H9 (cell line): ENCODE results near the gene SEC22A. TPM values are rescaled to one million over a fixed set of nuclear protein-coding genes. Genes with fewer than 3 reads are reported as not detected.

Source experiments
- DNase-seq: peaks from one replicate; pipeline ENCODE4 v3.0.0-alpha.2; 2017
- H2AFZ ChIP-seq: one replicate; pipeline ENCODE4 v1.6.1; 2013; ENCODE audit warnings: mild to moderate bottlenecking, low read length, control low read depth, moderate library complexity
- H2AK5ac ChIP-seq: 2 replicates; pipeline ENCODE4 v1.6.1; 2013; ENCODE audit warnings: low read length, control low read depth, mixed read lengths; ENCODE audit not compliant: insufficient read length
- H2BK120ac ChIP-seq: one replicate; pipeline ENCODE4 v1.6.1; 2013; ENCODE audit warnings: low read depth, mild to moderate bottlenecking, low read length, control low read depth, inconsistent platforms; ENCODE audit not compliant: poor library complexity, severe bottlenecking
- H2BK12ac ChIP-seq: 2 replicates; pipeline ENCODE4 v1.6.1; 2013; ENCODE audit warnings: low read length, control low read depth, mixed read lengths, low read depth; ENCODE audit not compliant: insufficient read length
- H2BK15ac ChIP-seq: 2 replicates; pipeline ENCODE4 v1.6.1; 2013; ENCODE audit warnings: low read depth, low read length, control low read depth
- H2BK20ac ChIP-seq: one replicate; pipeline ENCODE4 v1.6.1; 2013; ENCODE audit warnings: low read depth, mild to moderate bottlenecking, low read length, control low read depth, inconsistent platforms; ENCODE audit not compliant: poor library complexity, severe bottlenecking
- H2BK5ac ChIP-seq: 2 replicates; pipeline ENCODE4 v1.6.1; 2013; ENCODE audit warnings: low read length, control low read depth, mixed read lengths; ENCODE audit not compliant: insufficient read length
- H3K14ac ChIP-seq: 2 replicates; pipeline ENCODE4 v1.6.1; 2013; ENCODE audit warnings: low read length, control low read depth; ENCODE audit not compliant: insufficient read depth
- H3K18ac ChIP-seq: 2 replicates; pipeline ENCODE4 v1.6.1; 2013; ENCODE audit warnings: low read depth, mild to moderate bottlenecking, mixed read lengths, low read length, control low read depth; ENCODE audit not compliant: insufficient read length
- H3K23ac ChIP-seq: 2 replicates; pipeline ENCODE4 v1.6.1; 2013; ENCODE audit warnings: low read length, control low read depth, mixed read lengths, low read depth; ENCODE audit not compliant: insufficient read length
- H3K23me2 ChIP-seq: 2 replicates; pipeline ENCODE4 v1.6.1; 2013; ENCODE audit warnings: low read depth, mild to moderate bottlenecking, mixed read lengths, low read length, control low read depth; ENCODE audit not compliant: insufficient read length, poor library complexity, severe bottlenecking
- H3K27ac ChIP-seq: 2 replicates; pipeline ENCODE4 v1.5.1; 2013; ENCODE audit warnings: low read length, control low read depth, mixed read lengths, low read depth; ENCODE audit not compliant: insufficient read length
- H3K27me3 ChIP-seq: 2 replicates; pipeline ENCODE4 v1.6.1; 2013; ENCODE audit warnings: low read length, control low read depth, inconsistent platforms; ENCODE audit not compliant: insufficient read depth
- H3K4ac ChIP-seq: 2 replicates; pipeline ENCODE4 v1.6.1; 2013; ENCODE audit warnings: low read depth, mild to moderate bottlenecking, control low read depth, inconsistent platforms, low read length, moderate library complexity
- H3K4me1 ChIP-seq: 2 replicates; pipeline ENCODE4 v1.6.1; 2013; ENCODE audit warnings: low read length, control low read depth, inconsistent platforms; ENCODE audit not compliant: insufficient read depth
- H3K4me2 ChIP-seq: 2 replicates; pipeline ENCODE4 v1.6.1; 2013; ENCODE audit warnings: low read length, control low read depth, mixed read lengths; ENCODE audit not compliant: insufficient read length, insufficient read depth
- H3K56ac ChIP-seq: 2 replicates; pipeline ENCODE4 v1.6.1; 2013; ENCODE audit warnings: low read depth, mild to moderate bottlenecking, mixed read lengths, low read length, control low read depth; ENCODE audit not compliant: insufficient read length
- H3K79me1 ChIP-seq: 2 replicates; pipeline ENCODE4 v1.6.1; 2013; ENCODE audit warnings: low read depth, mild to moderate bottlenecking, moderate library complexity, low read length, control low read depth, inconsistent platforms; ENCODE audit not compliant: insufficient read depth, poor library complexity, severe bottlenecking
- H3K79me2 ChIP-seq: 2 replicates; pipeline ENCODE4 v1.6.1; 2013; ENCODE audit warnings: low read length, control low read depth, inconsistent platforms; ENCODE audit not compliant: insufficient read depth
- H3K9ac ChIP-seq: 2 replicates; pipeline ENCODE4 v1.6.1; 2013; ENCODE audit warnings: low read length, control low read depth, mixed read lengths; ENCODE audit not compliant: insufficient read length; ENCODE audit errors: extremely low read depth
- H3K9me3 ChIP-seq: one replicate; pipeline ENCODE4 v1.6.1; 2013; ENCODE audit warnings: low read depth, low read length, inconsistent platforms; ENCODE audit not compliant: control insufficient read depth
- H3T11ph ChIP-seq: one replicate; pipeline ENCODE4 v1.6.1; 2013; ENCODE audit warnings: mild to moderate bottlenecking, low read length, control low read depth, inconsistent platforms
- H4K20me1 ChIP-seq: one replicate; pipeline ENCODE4 v1.6.1; 2013; ENCODE audit not compliant: control insufficient read depth, insufficient read length, insufficient read depth
- H4K5ac ChIP-seq: 2 replicates; pipeline ENCODE4 v1.6.1; 2013; ENCODE audit warnings: low read depth, mild to moderate bottlenecking, mixed read lengths, low read length, control low read depth; ENCODE audit not compliant: insufficient read length
- H4K8ac ChIP-seq: replicated peaks from 2 replicates; pipeline ENCODE4 v1.6.1; 2013; ENCODE audit warnings: low read length, control low read depth, mixed read lengths, low read depth; ENCODE audit not compliant: insufficient read length
- H4K91ac ChIP-seq: 2 replicates; pipeline ENCODE4 v1.6.1; 2013; ENCODE audit warnings: low read depth, mild to moderate bottlenecking, moderate library complexity, mixed read lengths, low read length, control low read depth; ENCODE audit not compliant: insufficient read length
- H3K27ac Mint-ChIP-seq, 3 experiments: 2 replicates in 2 of 3; 3 replicates in 1 of 3; pipeline ENCODE4 v1.8.0; 2020 to 2021; ENCODE audit warnings: mixed read lengths in 3 of 3, mild to moderate bottlenecking in 1 of 3, moderate library complexity in 1 of 3
- H3K27me3 Mint-ChIP-seq: 2 replicates; pipeline ENCODE4 v1.8.0; 2021; ENCODE audit warnings: low read depth, mild to moderate bottlenecking, moderate library complexity, mixed read lengths
- H3K36me3 Mint-ChIP-seq, 3 experiments: 2 replicates in 2 of 3; 3 replicates in 1 of 3; pipeline ENCODE4 v1.8.0; 2020 to 2021; ENCODE audit warnings: low read depth in 3 of 3, mixed read lengths in 3 of 3; ENCODE audit not compliant: insufficient read depth in 1 of 3
- H3K4me1 Mint-ChIP-seq, 2 experiments: 2 replicates each; pipeline ENCODE4 v1.8.0; 2020; ENCODE audit warnings: mixed read lengths in 2 of 2
- H3K4me3 Mint-ChIP-seq, 2 experiments: 2 replicates in 1 of 2; 3 replicates in 1 of 2; pipeline ENCODE4 v1.8.0; 2020 to 2021; ENCODE audit warnings: mild to moderate bottlenecking in 2 of 2, mixed read lengths in 2 of 2, moderate library complexity in 1 of 2
- H3K9me3 Mint-ChIP-seq, 2 experiments: 2 replicates in 1 of 2; 3 replicates in 1 of 2; pipeline ENCODE4 v1.8.0; 2020; ENCODE audit warnings: mild to moderate bottlenecking in 2 of 2, mixed read lengths in 2 of 2, moderate library complexity in 1 of 2
- CTCF ChIP-seq: fragments of 200-600 bp; sonication (generic); conservative IDR thresholded peaks from 3 replicates; pipeline ENCODE4 v1.8.0; 2021; ENCODE audit warnings: antibody characterized with exemption, mild to moderate bottlenecking
- WGBS: extraction: QIAGEN DNeasy Blood & Tissue Kit; methylation state at CpG from one replicate; pipeline ENCODE4 v1.1.7; 2013; ENCODE audit warnings: missing lambda C conversion rate, low lambda C conversion rate, mixed read lengths; ENCODE audit not compliant: insufficient read length; ENCODE audit errors: extremely low coverage; 5-methylcytosine and 5-hydroxymethylcytosine counted together
- microRNA-seq: library from miRNA; unstranded; fragments of <30 nt; microRNA quantifications from one replicate; pipeline ENCODE4, GENCODE V29; 2020; ENCODE audit warnings: borderline microRNAs expressed
- total RNA-seq: library from RNA; stranded (reverse); gene quantifications from 2 replicates; pipeline ENCODE4 v1.2.1, GENCODE V29; 2021

SEC22A gene
- total RNA-seq, 1 experiment from 2014 or later = 9.9 TPM

GRCh38 chr3:123322866-123323265 is 121.1 kb downstream of the SEC22A start:
- no peak for DNase-seq
- Mint-ChIP-seq H3K36me3 (peaks cover 0 to 5% (median 2%) of the 10 kb centered on the region in 3 experiments; a peak in 4 of 7 replicates), H3K4me1 (peaks cover 34 to 35% of the 10 kb centered on the region in 2 experiments), H3K27me3 (peaks cover 15% of the 10 kb centered on the region), H3K9me3 (no peaks in the 10 kb centered on the region), H3K27ac (no peak overlapping the region), H3K4me3 (no peak overlapping the region)
- Histone ChIP-seq H3K4me2 (no peak overlapping the region), H3K9ac (no peak overlapping the region), H3K9me3 (no peaks in the 10 kb centered on the region), H2BK15ac (no peak overlapping the region), H2BK20ac (no peak overlapping the region), H3K27me3 (no peaks in the 10 kb centered on the region), H3K14ac (no peak overlapping the region), H4K91ac (no peak overlapping the region), H4K5ac (no peak overlapping the region), H2AFZ (no peak overlapping the region), H2AK5ac (no peak overlapping the region), H3T11ph (no peak overlapping the region), H3K4me1 (peaks cover 5% of the 10 kb centered on the region; the same call in 1 of the 2 replicates), H2BK5ac (no peak overlapping the region), H3K23ac (no peak overlapping the region), H2BK12ac (no peak overlapping the region), H3K4ac (no peak overlapping the region), H2BK120ac (no peak overlapping the region), H3K79me1 (no peaks in the 10 kb centered on the region), H4K8ac (no peak overlapping the region), H3K27ac (no peak overlapping the region), H4K20me1 (no peaks in the 10 kb centered on the region), H3K23me2 (no peaks in the 10 kb centered on the region), H3K18ac (no peak overlapping the region), H3K79me2 (no peaks in the 10 kb centered on the region; the same call in 1 of the 2 replicates), H3K56ac (no peak overlapping the region)
- no peak for TF ChIP-seq CTCF
- no CpG with 5 or more reads among the region's 11 CpGs for WGBS

Small RNA genes lying within 50 kb of the gene (microRNA-seq; reads per million reads assigned to microRNA genes)
- not detected for gene MIR7110

Other genes starting within 250 kb of the SEC22A start
- 8.3 and 9.4 TPM in 2 replicates for gene SEMA5B, start 174.2 kb upstream of the SEC22A start, total RNA-seq
- 21.9 and 24.3 TPM in 2 replicates for gene PDIA5, start 134.9 kb upstream of the SEC22A start, total RNA-seq
- 5.0 and 6.1 TPM in 2 replicates for gene ADCY5, start 247.1 kb downstream of the SEC22A start, total RNA-seq